VCaP (cell line): Measurements from ENCODE around the gene BRD3OS.

Experiments used
- H3K27ac ChIP-seq: fragments of 450-650 bp; 2 replicates; pipeline ENCODE4 v1.5.1; 2017
- CTCF ChIP-seq: fragments of 450-650 bp; conservative IDR thresholded peaks from 2 replicates; pipeline ENCODE4 v1.5.1; 2017; ENCODE audit warnings: mild to moderate bottlenecking, moderate library complexity

The BRD3OS gene

GRCh38 chr9:134061688-134062371 lies 36.5 kb downstream of the BRD3OS start:
- peak overlapping the region; percentile 100; the same call in 1 of the 2 replicates for H3K27ac ChIP-seq
- TF ChIP-seq CTCF, result no peak

- no peak for TF ChIP-seq CTCF
- H3K27ac ChIP-seq, result peak overlapping the region; percentile 100; the same call in 1 of the 2 replicates
Observed at GRCh38 chr9:134062461-134063087, 37.3 kb downstream of the BRD3OS start.

- TF ChIP-seq CTCF, result no peak
- H3K27ac ChIP-seq, result peak overlapping the region; percentile 100
Observed at GRCh38 chr9:134063088-134063570, 37.8 kb downstream of the BRD3OS start.

- no peak for TF ChIP-seq CTCF
- peak overlapping the region; percentile 100 for H3K27ac ChIP-seq
Observed at GRCh38 chr9:134063571-134064450, 38.5 kb downstream of the BRD3OS start.

GRCh38 chr9:134064711-134065110 lies 39.4 kb downstream of the BRD3OS start:
- peak overlapping the region; percentile 100 for H3K27ac ChIP-seq

GRCh38 chr9:134065612-134066419 lies 40.5 kb downstream of the BRD3OS start:
- H3K27ac ChIP-seq, result peak overlapping the region; percentile 100

More at GRCh38 chr9:134064711-134065110, 39.4 kb downstream of the BRD3OS start:
- TF ChIP-seq CTCF, result no peak

More at GRCh38 chr9:134065612-134066419, 40.5 kb downstream of the BRD3OS start:
- TF ChIP-seq CTCF, result no peak
